H9 (cell line): ENCODE data around the gene GRIP2. TPM values are rescaled to one million over a fixed set of nuclear protein-coding genes. Genes with fewer than 3 reads are reported as not detected.

Source experiments
- DNase-seq: peaks from one replicate; pipeline ENCODE4 v3.0.0-alpha.2; 2017
- H2AFZ ChIP-seq: one replicate; pipeline ENCODE4 v1.6.1; 2013; ENCODE audit warnings: mild to moderate bottlenecking, low read length, control low read depth, moderate library complexity
- H2AK5ac ChIP-seq: 2 replicates; pipeline ENCODE4 v1.6.1; 2013; ENCODE audit warnings: low read length, control low read depth, mixed read lengths; ENCODE audit not compliant: insufficient read length
- H2BK120ac ChIP-seq: one replicate; pipeline ENCODE4 v1.6.1; 2013; ENCODE audit warnings: low read depth, mild to moderate bottlenecking, low read length, control low read depth, inconsistent platforms; ENCODE audit not compliant: poor library complexity, severe bottlenecking
- H2BK12ac ChIP-seq: 2 replicates; pipeline ENCODE4 v1.6.1; 2013; ENCODE audit warnings: low read length, control low read depth, mixed read lengths, low read depth; ENCODE audit not compliant: insufficient read length
- H2BK15ac ChIP-seq: 2 replicates; pipeline ENCODE4 v1.6.1; 2013; ENCODE audit warnings: low read depth, low read length, control low read depth
- H2BK20ac ChIP-seq: one replicate; pipeline ENCODE4 v1.6.1; 2013; ENCODE audit warnings: low read depth, mild to moderate bottlenecking, low read length, control low read depth, inconsistent platforms; ENCODE audit not compliant: poor library complexity, severe bottlenecking
- H2BK5ac ChIP-seq: 2 replicates; pipeline ENCODE4 v1.6.1; 2013; ENCODE audit warnings: low read length, control low read depth, mixed read lengths; ENCODE audit not compliant: insufficient read length
- H3K14ac ChIP-seq: 2 replicates; pipeline ENCODE4 v1.6.1; 2013; ENCODE audit warnings: low read length, control low read depth; ENCODE audit not compliant: insufficient read depth
- H3K18ac ChIP-seq: 2 replicates; pipeline ENCODE4 v1.6.1; 2013; ENCODE audit warnings: low read depth, mild to moderate bottlenecking, mixed read lengths, low read length, control low read depth; ENCODE audit not compliant: insufficient read length
- H3K23ac ChIP-seq: 2 replicates; pipeline ENCODE4 v1.6.1; 2013; ENCODE audit warnings: low read length, control low read depth, mixed read lengths, low read depth; ENCODE audit not compliant: insufficient read length
- H3K23me2 ChIP-seq: 2 replicates; pipeline ENCODE4 v1.6.1; 2013; ENCODE audit warnings: low read depth, mild to moderate bottlenecking, mixed read lengths, low read length, control low read depth; ENCODE audit not compliant: insufficient read length, poor library complexity, severe bottlenecking
- H3K27ac ChIP-seq: 2 replicates; pipeline ENCODE4 v1.5.1; 2013; ENCODE audit warnings: low read length, control low read depth, mixed read lengths, low read depth; ENCODE audit not compliant: insufficient read length
- H3K27me3 ChIP-seq: 2 replicates; pipeline ENCODE4 v1.6.1; 2013; ENCODE audit warnings: low read length, control low read depth, inconsistent platforms; ENCODE audit not compliant: insufficient read depth
- H3K4ac ChIP-seq: 2 replicates; pipeline ENCODE4 v1.6.1; 2013; ENCODE audit warnings: low read depth, mild to moderate bottlenecking, control low read depth, inconsistent platforms, low read length, moderate library complexity
- H3K4me1 ChIP-seq: 2 replicates; pipeline ENCODE4 v1.6.1; 2013; ENCODE audit warnings: low read length, control low read depth, inconsistent platforms; ENCODE audit not compliant: insufficient read depth
- H3K4me2 ChIP-seq: 2 replicates; pipeline ENCODE4 v1.6.1; 2013; ENCODE audit warnings: low read length, control low read depth, mixed read lengths; ENCODE audit not compliant: insufficient read length, insufficient read depth
- H3K56ac ChIP-seq: 2 replicates; pipeline ENCODE4 v1.6.1; 2013; ENCODE audit warnings: low read depth, mild to moderate bottlenecking, mixed read lengths, low read length, control low read depth; ENCODE audit not compliant: insufficient read length
- H3K79me1 ChIP-seq: 2 replicates; pipeline ENCODE4 v1.6.1; 2013; ENCODE audit warnings: low read depth, mild to moderate bottlenecking, moderate library complexity, low read length, control low read depth, inconsistent platforms; ENCODE audit not compliant: insufficient read depth, poor library complexity, severe bottlenecking
- H3K79me2 ChIP-seq: 2 replicates; pipeline ENCODE4 v1.6.1; 2013; ENCODE audit warnings: low read length, control low read depth, inconsistent platforms; ENCODE audit not compliant: insufficient read depth
- H3K9ac ChIP-seq: 2 replicates; pipeline ENCODE4 v1.6.1; 2013; ENCODE audit warnings: low read length, control low read depth, mixed read lengths; ENCODE audit not compliant: insufficient read length; ENCODE audit errors: extremely low read depth
- H3K9me3 ChIP-seq: one replicate; pipeline ENCODE4 v1.6.1; 2013; ENCODE audit warnings: low read depth, low read length, inconsistent platforms; ENCODE audit not compliant: control insufficient read depth
- H3T11ph ChIP-seq: one replicate; pipeline ENCODE4 v1.6.1; 2013; ENCODE audit warnings: mild to moderate bottlenecking, low read length, control low read depth, inconsistent platforms
- H4K20me1 ChIP-seq: one replicate; pipeline ENCODE4 v1.6.1; 2013; ENCODE audit not compliant: control insufficient read depth, insufficient read length, insufficient read depth
- H4K5ac ChIP-seq: 2 replicates; pipeline ENCODE4 v1.6.1; 2013; ENCODE audit warnings: low read depth, mild to moderate bottlenecking, mixed read lengths, low read length, control low read depth; ENCODE audit not compliant: insufficient read length
- H4K8ac ChIP-seq: replicated peaks from 2 replicates; pipeline ENCODE4 v1.6.1; 2013; ENCODE audit warnings: low read length, control low read depth, mixed read lengths, low read depth; ENCODE audit not compliant: insufficient read length
- H4K91ac ChIP-seq: 2 replicates; pipeline ENCODE4 v1.6.1; 2013; ENCODE audit warnings: low read depth, mild to moderate bottlenecking, moderate library complexity, mixed read lengths, low read length, control low read depth; ENCODE audit not compliant: insufficient read length
- H3K27ac Mint-ChIP-seq, 3 experiments: 2 replicates in 2 of 3; 3 replicates in 1 of 3; pipeline ENCODE4 v1.8.0; 2020 to 2021; ENCODE audit warnings: mixed read lengths in 3 of 3, mild to moderate bottlenecking in 1 of 3, moderate library complexity in 1 of 3
- H3K27me3 Mint-ChIP-seq: 2 replicates; pipeline ENCODE4 v1.8.0; 2021; ENCODE audit warnings: low read depth, mild to moderate bottlenecking, moderate library complexity, mixed read lengths
- H3K36me3 Mint-ChIP-seq, 3 experiments: 2 replicates in 2 of 3; 3 replicates in 1 of 3; pipeline ENCODE4 v1.8.0; 2020 to 2021; ENCODE audit warnings: low read depth in 3 of 3, mixed read lengths in 3 of 3; ENCODE audit not compliant: insufficient read depth in 1 of 3
- H3K4me1 Mint-ChIP-seq, 2 experiments: 2 replicates each; pipeline ENCODE4 v1.8.0; 2020; ENCODE audit warnings: mixed read lengths in 2 of 2
- H3K4me3 Mint-ChIP-seq, 2 experiments: 2 replicates in 1 of 2; 3 replicates in 1 of 2; pipeline ENCODE4 v1.8.0; 2020 to 2021; ENCODE audit warnings: mild to moderate bottlenecking in 2 of 2, mixed read lengths in 2 of 2, moderate library complexity in 1 of 2
- H3K9me3 Mint-ChIP-seq, 2 experiments: 2 replicates in 1 of 2; 3 replicates in 1 of 2; pipeline ENCODE4 v1.8.0; 2020; ENCODE audit warnings: mild to moderate bottlenecking in 2 of 2, mixed read lengths in 2 of 2, moderate library complexity in 1 of 2
- WGBS: extraction: QIAGEN DNeasy Blood & Tissue Kit; methylation state at CpG from one replicate; pipeline ENCODE4 v1.1.7; 2013; ENCODE audit warnings: missing lambda C conversion rate, low lambda C conversion rate, mixed read lengths; ENCODE audit not compliant: insufficient read length; ENCODE audit errors: extremely low coverage; 5-methylcytosine and 5-hydroxymethylcytosine counted together
- total RNA-seq: library from RNA; stranded (reverse); gene quantifications from 2 replicates; pipeline ENCODE4 v1.2.1, GENCODE V29; 2021
- TF ChIP-seq, protein P1 (sequence below): fragments of 200-600 bp; sonication (generic); conservative IDR thresholded peaks from 3 replicates; pipeline ENCODE4 v1.8.0; 2021; ENCODE audit warnings: antibody characterized with exemption, mild to moderate bottlenecking

GRIP2 gene
- total RNA-seq, 1 experiment from 2014 or later, result 3.1 TPM

DNA sequence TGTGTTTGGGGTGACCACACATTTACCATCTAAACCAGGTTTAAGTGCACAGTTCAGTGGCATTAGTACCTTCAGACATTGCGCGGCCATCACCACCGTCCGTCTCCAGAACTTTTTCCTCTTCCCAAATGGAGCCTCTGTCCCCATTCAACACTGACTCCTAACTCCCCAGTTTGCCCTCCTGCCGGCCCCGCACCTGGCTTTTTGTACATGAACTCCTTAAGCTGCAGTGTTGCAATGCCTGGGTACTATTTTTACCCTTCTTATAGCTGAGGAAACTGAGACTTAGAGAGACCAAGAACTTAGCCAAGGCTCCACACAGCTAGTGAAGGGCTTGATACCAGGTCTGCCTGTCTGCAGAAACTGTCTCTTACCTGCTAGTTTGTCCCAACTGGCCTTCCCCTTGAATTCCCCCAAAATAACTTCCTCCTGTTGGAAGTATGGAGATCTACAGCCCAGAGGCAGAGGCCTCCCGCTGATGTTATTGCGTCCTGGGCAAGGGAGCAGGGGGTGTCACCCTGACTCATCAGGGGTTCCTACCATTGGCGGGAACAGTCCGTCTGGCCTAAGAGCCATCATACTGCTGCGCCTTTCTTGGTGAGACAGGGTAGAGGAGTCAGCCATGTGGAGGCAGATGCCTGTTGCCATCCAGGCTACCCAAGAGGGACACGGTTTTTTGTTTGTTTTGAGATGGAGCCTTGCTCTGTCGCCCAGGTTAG lies 65.6 kb downstream of the GRIP2 start:
- Histone ChIP-seq H2BK120ac (no peak overlapping the region), H3K4me1 (no peaks in the 10 kb centered on the region)
- H3K36me3 Mint-ChIP-seq, result peaks cover 63 to 89% (median 65%) of the 10 kb centered on the region in 3 experiments

More for the DNA sequence above, 65.6 kb downstream of the GRIP2 start:
- no peak overlapping the region for H3K14ac ChIP-seq
- H4K5ac ChIP-seq, result no peak overlapping the region
- H3K9ac ChIP-seq, result no peak overlapping the region
- no peaks in the 10 kb centered on the region for H3K27me3 ChIP-seq
- TF ChIP-seq, protein P1, sequence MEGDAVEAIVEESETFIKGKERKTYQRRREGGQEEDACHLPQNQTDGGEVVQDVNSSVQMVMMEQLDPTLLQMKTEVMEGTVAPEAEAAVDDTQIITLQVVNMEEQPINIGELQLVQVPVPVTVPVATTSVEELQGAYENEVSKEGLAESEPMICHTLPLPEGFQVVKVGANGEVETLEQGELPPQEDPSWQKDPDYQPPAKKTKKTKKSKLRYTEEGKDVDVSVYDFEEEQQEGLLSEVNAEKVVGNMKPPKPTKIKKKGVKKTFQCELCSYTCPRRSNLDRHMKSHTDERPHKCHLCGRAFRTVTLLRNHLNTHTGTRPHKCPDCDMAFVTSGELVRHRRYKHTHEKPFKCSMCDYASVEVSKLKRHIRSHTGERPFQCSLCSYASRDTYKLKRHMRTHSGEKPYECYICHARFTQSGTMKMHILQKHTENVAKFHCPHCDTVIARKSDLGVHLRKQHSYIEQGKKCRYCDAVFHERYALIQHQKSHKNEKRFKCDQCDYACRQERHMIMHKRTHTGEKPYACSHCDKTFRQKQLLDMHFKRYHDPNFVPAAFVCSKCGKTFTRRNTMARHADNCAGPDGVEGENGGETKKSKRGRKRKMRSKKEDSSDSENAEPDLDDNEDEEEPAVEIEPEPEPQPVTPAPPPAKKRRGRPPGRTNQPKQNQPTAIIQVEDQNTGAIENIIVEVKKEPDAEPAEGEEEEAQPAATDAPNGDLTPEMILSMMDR, result no peak
- Mint-ChIP-seq H3K4me3 (no peak overlapping the region; a peak in 1 of 5 replicates), H3K27ac (peak overlapping the region in 2 of 3 experiments; percentile 19 to 68; a peak in 2 of 7 replicates), H3K9me3 (no peaks in the 10 kb centered on the region; a peak in 1 of 5 replicates), H3K4me1 (no peaks in the 10 kb centered on the region), H3K27me3 (no peaks in the 10 kb centered on the region)
- no peak overlapping the region for H3T11ph ChIP-seq
- no peak overlapping the region for H2AFZ ChIP-seq
- DNase-seq, result no peak
- H2AK5ac ChIP-seq, result no peak overlapping the region
- WGBS, result no CpG with 5 or more reads among the region's 13 CpGs
- no peaks in the 10 kb centered on the region for H3K79me1 ChIP-seq
- no peak overlapping the region for H2BK15ac ChIP-seq
- H4K8ac ChIP-seq, result no peak overlapping the region
- no peak overlapping the region for H3K4ac ChIP-seq
- no peak overlapping the region for H3K18ac ChIP-seq
- H3K23me2 ChIP-seq, result no peaks in the 10 kb centered on the region
- H3K27ac ChIP-seq, result no peak overlapping the region
- H2BK5ac ChIP-seq, result no peak overlapping the region
- H3K79me2 ChIP-seq, result no peaks in the 10 kb centered on the region
- H3K9me3 ChIP-seq, result no peaks in the 10 kb centered on the region
- no peak overlapping the region for H3K23ac ChIP-seq
- H2BK12ac ChIP-seq, result no peak overlapping the region
- no peaks in the 10 kb centered on the region for H4K20me1 ChIP-seq
- no peak overlapping the region for H2BK20ac ChIP-seq
- H3K4me2 ChIP-seq, result no peak overlapping the region
- H3K56ac ChIP-seq, result no peak overlapping the region
- H4K91ac ChIP-seq, result no peak overlapping the region
